ENCODE data around the gene FZD10. TPM values are rescaled to one million over a fixed set of nuclear protein-coding genes. Genes with fewer than 3 reads are reported as not detected.

Gene FZD10
- total RNA-seq, 1 experiment from 2014 or later = not detected

DNA sequence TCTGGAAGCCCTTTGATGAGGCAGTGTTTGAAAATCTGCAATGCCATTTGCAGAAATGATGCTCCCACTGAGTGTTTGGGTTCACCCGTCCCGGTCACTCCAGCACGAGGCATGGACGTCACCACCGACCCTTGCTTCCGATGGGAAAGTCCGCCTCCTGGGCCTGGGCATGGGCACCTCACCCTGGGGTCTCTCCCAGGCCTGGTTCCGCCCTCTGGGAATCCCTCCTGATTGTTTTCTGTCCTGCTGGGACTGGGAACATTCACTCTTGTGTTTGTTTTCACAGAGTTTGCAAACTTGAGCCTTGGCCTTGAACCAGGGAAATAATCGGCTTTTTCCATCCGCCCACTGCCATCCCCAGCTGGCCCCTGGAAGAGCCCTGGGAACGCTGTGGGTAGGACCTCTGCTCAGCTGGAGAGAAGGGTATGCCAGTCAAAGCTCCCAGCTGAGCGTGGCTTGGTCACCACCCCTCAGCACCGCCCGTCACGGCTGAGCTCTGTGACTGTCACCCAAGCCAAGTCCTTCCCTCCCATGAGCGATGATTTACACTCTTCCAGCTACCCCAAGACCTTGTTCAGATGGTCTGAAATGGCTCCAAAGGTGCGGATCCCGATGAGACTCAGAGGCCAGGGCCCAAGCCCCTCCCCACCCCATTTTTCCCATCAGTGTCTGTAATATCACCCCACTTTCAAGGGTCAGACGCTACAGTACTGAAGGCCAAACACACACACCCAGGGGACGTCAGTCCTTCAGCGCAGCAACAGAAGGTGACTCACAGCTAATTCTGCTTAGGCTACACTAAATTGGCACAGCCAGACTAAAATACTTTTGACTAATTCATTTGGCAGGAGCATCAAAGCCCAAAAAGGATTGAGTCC is 34.1 kb upstream of the FZD10 start:
- H3K27me3 ChIP-seq (ENCODE audit: control insufficient read depth, insufficient read depth, low read length) = no peaks in the 10 kb centered on the region; the same call in 1 of the 2 replicates
- no peak overlapping the region for H3K27ac ChIP-seq (ENCODE audit: low read length)
- TF ChIP-seq, protein P1, sequence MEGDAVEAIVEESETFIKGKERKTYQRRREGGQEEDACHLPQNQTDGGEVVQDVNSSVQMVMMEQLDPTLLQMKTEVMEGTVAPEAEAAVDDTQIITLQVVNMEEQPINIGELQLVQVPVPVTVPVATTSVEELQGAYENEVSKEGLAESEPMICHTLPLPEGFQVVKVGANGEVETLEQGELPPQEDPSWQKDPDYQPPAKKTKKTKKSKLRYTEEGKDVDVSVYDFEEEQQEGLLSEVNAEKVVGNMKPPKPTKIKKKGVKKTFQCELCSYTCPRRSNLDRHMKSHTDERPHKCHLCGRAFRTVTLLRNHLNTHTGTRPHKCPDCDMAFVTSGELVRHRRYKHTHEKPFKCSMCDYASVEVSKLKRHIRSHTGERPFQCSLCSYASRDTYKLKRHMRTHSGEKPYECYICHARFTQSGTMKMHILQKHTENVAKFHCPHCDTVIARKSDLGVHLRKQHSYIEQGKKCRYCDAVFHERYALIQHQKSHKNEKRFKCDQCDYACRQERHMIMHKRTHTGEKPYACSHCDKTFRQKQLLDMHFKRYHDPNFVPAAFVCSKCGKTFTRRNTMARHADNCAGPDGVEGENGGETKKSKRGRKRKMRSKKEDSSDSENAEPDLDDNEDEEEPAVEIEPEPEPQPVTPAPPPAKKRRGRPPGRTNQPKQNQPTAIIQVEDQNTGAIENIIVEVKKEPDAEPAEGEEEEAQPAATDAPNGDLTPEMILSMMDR (IDR thresholded peaks at IDR 0.05) = no peak
- TF ChIP-seq POLR2AphosphoS5 (IDR thresholded peaks at IDR 0.05; ENCODE audit: low read depth, low read length) (no peak), SIN3A (IDR thresholded peaks at IDR 0.05; ENCODE audit: borderline replicate concordance, insufficient read depth, low read depth, low read length) (no peak), TCF7L2 (IDR thresholded peaks at IDR 0.05; ENCODE audit: low read depth, low read length) (no peak)
- TF ChIP-seq, protein P2, sequence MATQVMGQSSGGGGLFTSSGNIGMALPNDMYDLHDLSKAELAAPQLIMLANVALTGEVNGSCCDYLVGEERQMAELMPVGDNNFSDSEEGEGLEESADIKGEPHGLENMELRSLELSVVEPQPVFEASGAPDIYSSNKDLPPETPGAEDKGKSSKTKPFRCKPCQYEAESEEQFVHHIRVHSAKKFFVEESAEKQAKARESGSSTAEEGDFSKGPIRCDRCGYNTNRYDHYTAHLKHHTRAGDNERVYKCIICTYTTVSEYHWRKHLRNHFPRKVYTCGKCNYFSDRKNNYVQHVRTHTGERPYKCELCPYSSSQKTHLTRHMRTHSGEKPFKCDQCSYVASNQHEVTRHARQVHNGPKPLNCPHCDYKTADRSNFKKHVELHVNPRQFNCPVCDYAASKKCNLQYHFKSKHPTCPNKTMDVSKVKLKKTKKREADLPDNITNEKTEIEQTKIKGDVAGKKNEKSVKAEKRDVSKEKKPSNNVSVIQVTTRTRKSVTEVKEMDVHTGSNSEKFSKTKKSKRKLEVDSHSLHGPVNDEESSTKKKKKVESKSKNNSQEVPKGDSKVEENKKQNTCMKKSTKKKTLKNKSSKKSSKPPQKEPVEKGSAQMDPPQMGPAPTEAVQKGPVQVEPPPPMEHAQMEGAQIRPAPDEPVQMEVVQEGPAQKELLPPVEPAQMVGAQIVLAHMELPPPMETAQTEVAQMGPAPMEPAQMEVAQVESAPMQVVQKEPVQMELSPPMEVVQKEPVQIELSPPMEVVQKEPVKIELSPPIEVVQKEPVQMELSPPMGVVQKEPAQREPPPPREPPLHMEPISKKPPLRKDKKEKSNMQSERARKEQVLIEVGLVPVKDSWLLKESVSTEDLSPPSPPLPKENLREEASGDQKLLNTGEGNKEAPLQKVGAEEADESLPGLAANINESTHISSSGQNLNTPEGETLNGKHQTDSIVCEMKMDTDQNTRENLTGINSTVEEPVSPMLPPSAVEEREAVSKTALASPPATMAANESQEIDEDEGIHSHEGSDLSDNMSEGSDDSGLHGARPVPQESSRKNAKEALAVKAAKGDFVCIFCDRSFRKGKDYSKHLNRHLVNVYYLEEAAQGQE (IDR thresholded peaks at IDR 0.05; ENCODE audit: insufficient read depth in 1 of 2, low read depth in 2 of 2, low read length in 1 of 2) = no peak
- H3K9me3 ChIP-seq (ENCODE audit: control insufficient read depth, insufficient read depth, low read depth, low read length) = no peaks in the 10 kb centered on the region
- in situ Hi-C loops (cut with HindIII; ENCODE audit: low pct_unique_long_range_greater_than_20kb, low sequenced_read_pairs) (no loop called here), intact Hi-C loops (cut with micrococcal nuclease; ENCODE audit: unreplicated experiment) (no loop called here)
- H3K4me3 ChIP-seq (ENCODE audit: low read depth in 2 of 2, low read length in 2 of 2) = no peak overlapping the region
- ATAC-seq = no peak
- no peaks in the 10 kb centered on the region for H3K36me3 ChIP-seq (ENCODE audit: control insufficient read depth, insufficient read depth, low read length)
- no peaks in the 10 kb centered on the region for H3K4me1 ChIP-seq (ENCODE audit: control insufficient read depth, insufficient read depth, low read length)
- BruUV-seq (replicated peaks) = no TSS peak
- CTCF ChIA-PET = no interaction called here
- POLR2A ChIA-PET = no interaction called here
- no peak for DNase-seq (ENCODE audit: low read depth, low spot score)

DNA sequence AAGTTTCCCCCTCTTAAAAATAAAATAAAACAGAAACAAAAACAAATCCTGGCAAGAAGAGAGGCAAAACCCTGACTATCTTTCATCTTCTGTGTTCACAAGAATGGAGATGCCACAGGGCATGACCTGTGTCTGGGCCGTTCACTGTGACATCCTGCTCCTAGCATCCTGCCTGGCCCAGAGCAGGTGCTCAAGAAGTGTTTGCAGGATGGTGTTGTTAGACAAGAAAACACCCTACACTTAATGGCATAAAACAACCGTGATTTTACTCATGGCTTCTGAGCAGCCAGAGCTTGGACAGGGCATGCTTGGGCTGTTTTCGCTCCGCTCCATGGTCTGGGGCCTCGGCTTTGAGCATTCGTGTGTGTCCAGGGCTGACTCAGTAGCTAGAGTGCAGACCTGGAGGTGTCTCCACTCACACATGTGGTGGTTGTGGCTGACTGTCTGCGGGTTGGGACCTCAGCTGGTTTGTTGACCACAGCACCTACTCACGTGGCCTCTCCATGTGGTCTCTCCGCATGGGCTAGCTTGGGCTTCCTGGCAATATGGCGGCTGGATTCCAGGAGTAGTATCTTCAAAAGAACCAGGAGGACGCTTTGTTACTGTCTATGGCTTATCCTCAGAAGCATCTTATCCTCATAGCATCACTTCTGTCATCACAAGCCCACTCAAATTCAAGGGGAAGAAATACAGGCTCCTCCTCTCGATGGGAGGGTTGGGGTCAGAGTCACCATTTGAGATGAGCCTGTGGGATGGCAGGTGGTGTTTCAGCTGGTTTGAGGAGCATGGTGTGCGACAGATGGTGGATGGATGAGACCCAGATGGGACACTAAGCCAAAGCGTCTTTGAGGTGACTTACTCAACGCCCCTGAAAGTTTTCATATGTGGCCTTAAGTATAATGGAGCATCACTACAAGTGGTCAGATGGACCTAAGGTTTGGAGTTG is 33.2 kb upstream of the FZD10 start:
- H3K9me3 ChIP-seq (ENCODE audit: control insufficient read depth, insufficient read depth, low read depth, low read length) = no peaks in the 10 kb centered on the region
- no peak for TF ChIP-seq TCF7L2 (IDR thresholded peaks at IDR 0.05; ENCODE audit: low read depth, low read length)
- TF ChIP-seq, protein P1 (IDR thresholded peaks at IDR 0.05) = no peak
- TF ChIP-seq POLR2AphosphoS5 (IDR thresholded peaks at IDR 0.05; ENCODE audit: low read depth, low read length) = no peak
- no peak for TF ChIP-seq SIN3A (IDR thresholded peaks at IDR 0.05; ENCODE audit: borderline replicate concordance, insufficient read depth, low read depth, low read length)
- TF ChIP-seq, protein P2 (IDR thresholded peaks at IDR 0.05; ENCODE audit: insufficient read depth in 1 of 2, low read depth in 2 of 2, low read length in 1 of 2) = no peak
- no peak for DNase-seq (ENCODE audit: low read depth, low spot score)
- ChIA-PET CTCF (no interaction called here), POLR2A (no interaction called here)
- H3K27ac ChIP-seq (ENCODE audit: low read length) = no peak overlapping the region
- H3K27me3 ChIP-seq (ENCODE audit: control insufficient read depth, insufficient read depth, low read length) = no peaks in the 10 kb centered on the region; the same call in 1 of the 2 replicates
- H3K4me1 ChIP-seq (ENCODE audit: control insufficient read depth, insufficient read depth, low read length) = no peaks in the 10 kb centered on the region
- intact Hi-C loops (cut with micrococcal nuclease; ENCODE audit: unreplicated experiment) (no loop called here), in situ Hi-C loops (cut with HindIII; ENCODE audit: low pct_unique_long_range_greater_than_20kb, low sequenced_read_pairs) (no loop called here)
- BruUV-seq (replicated peaks) = no TSS peak
- no peak for ATAC-seq
- no peak overlapping the region for H3K4me3 ChIP-seq (ENCODE audit: low read depth in 2 of 2, low read length in 2 of 2)
- H3K36me3 ChIP-seq (ENCODE audit: control insufficient read depth, insufficient read depth, low read length) = no peaks in the 10 kb centered on the region
